ENCODE data around the gene SHISAL1.

The SHISAL1 gene

DNA sequence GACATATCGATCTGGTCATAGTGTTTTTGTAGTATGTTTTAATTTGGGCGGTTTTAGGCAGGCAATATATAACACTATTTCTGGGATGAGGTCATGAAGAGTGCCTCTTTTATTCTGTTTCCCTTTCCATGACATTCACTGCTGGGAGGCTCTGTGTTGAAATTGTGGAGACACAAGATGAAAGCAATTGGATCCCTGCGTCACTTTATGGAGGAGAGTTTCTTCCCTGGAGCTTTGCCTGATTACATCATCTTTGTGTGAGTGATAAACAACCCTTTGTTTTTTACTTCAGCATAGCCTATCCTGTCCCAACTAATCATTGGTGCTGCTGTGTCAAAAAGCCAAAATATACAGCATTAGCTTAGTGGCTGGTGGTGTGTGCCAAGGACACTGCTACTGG, 83.4 kb downstream of the SHISAL1 start:
- H3K79me2 ChIP-seq (ENCODE audit: low read length) = no peaks in the 10 kb centered on the region
- H3K9me2 ChIP-seq (replicated peaks; ENCODE audit: insufficient read depth, low read length) = no peaks in the 10 kb centered on the region
- H3F3A ChIP-seq (ENCODE audit: insufficient read depth, low read length) = no peaks in the 10 kb centered on the region
- DNase-seq = no peak
- H3K4me2 ChIP-seq (ENCODE audit: low read depth, low read length) = no peak overlapping the region
- no peaks in the 10 kb centered on the region for H4K20me1 ChIP-seq (ENCODE audit: insufficient read depth, low read length)
- H3K9ac ChIP-seq (ENCODE audit: low read length) = no peak overlapping the region
- no peak overlapping the region for H2AFZ ChIP-seq (ENCODE audit: low read length)
- H3K9me3 ChIP-seq (replicated peaks; ENCODE audit: insufficient read depth, low read length) = no peaks in the 10 kb centered on the region
- H3K4me1 ChIP-seq (ENCODE audit: low read length) = no peaks in the 10 kb centered on the region
- H3K27ac ChIP-seq (ENCODE audit: low read length) = no peak overlapping the region
- TF ChIP-seq EZH2 (optimal IDR thresholded peaks at IDR 0.05; ENCODE audit: low read depth, low read length) (no peak), EZH2phosphoT487 (IDR thresholded peaks at IDR 0.05; ENCODE audit: low read length) (no peak)
- TF ChIP-seq, protein P1, sequence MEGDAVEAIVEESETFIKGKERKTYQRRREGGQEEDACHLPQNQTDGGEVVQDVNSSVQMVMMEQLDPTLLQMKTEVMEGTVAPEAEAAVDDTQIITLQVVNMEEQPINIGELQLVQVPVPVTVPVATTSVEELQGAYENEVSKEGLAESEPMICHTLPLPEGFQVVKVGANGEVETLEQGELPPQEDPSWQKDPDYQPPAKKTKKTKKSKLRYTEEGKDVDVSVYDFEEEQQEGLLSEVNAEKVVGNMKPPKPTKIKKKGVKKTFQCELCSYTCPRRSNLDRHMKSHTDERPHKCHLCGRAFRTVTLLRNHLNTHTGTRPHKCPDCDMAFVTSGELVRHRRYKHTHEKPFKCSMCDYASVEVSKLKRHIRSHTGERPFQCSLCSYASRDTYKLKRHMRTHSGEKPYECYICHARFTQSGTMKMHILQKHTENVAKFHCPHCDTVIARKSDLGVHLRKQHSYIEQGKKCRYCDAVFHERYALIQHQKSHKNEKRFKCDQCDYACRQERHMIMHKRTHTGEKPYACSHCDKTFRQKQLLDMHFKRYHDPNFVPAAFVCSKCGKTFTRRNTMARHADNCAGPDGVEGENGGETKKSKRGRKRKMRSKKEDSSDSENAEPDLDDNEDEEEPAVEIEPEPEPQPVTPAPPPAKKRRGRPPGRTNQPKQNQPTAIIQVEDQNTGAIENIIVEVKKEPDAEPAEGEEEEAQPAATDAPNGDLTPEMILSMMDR (IDR thresholded peaks at IDR 0.05; ENCODE audit: low read length) = no peak
- H3K27me3 ChIP-seq (replicated peaks; ENCODE audit: insufficient read depth, low read length) = peaks cover 46% of the 10 kb centered on the region
- no peaks in the 10 kb centered on the region for H3K36me3 ChIP-seq (replicated peaks; ENCODE audit: insufficient read depth, low read length)
- no peak overlapping the region for H3K4me3 ChIP-seq (ENCODE audit: low read length)

GRCh38 chr22:44225812-44226211, 86.9 kb downstream of the SHISAL1 start:
- no peak for DNase-seq
- no peaks in the 10 kb centered on the region for H4K20me1 ChIP-seq (ENCODE audit: insufficient read depth, low read length)
- peaks cover 79% of the 10 kb centered on the region for H3K27me3 ChIP-seq (replicated peaks; ENCODE audit: insufficient read depth, low read length)
- H3F3A ChIP-seq (ENCODE audit: insufficient read depth, low read length) = no peaks in the 10 kb centered on the region
- no peak overlapping the region for H3K9ac ChIP-seq (ENCODE audit: low read length)
- no peak overlapping the region for H3K4me2 ChIP-seq (ENCODE audit: low read depth, low read length)
- no peaks in the 10 kb centered on the region for H3K4me1 ChIP-seq (ENCODE audit: low read length)
- H3K4me3 ChIP-seq (ENCODE audit: low read length) = no peak overlapping the region
- H3K36me3 ChIP-seq (replicated peaks; ENCODE audit: insufficient read depth, low read length) = no peaks in the 10 kb centered on the region
- no peak overlapping the region for H3K27ac ChIP-seq (ENCODE audit: low read length)
- H3K9me3 ChIP-seq (replicated peaks; ENCODE audit: insufficient read depth, low read length) = no peaks in the 10 kb centered on the region
- no peak overlapping the region for H2AFZ ChIP-seq (ENCODE audit: low read length)
- TF ChIP-seq, protein P1 (IDR thresholded peaks at IDR 0.05; ENCODE audit: low read length) = no peak
- TF ChIP-seq EZH2 (optimal IDR thresholded peaks at IDR 0.05; ENCODE audit: low read depth, low read length) (no peak), EZH2phosphoT487 (IDR thresholded peaks at IDR 0.05; ENCODE audit: low read length) (no peak)
- H3K9me2 ChIP-seq (replicated peaks; ENCODE audit: insufficient read depth, low read length) = no peaks in the 10 kb centered on the region
- no peaks in the 10 kb centered on the region for H3K79me2 ChIP-seq (ENCODE audit: low read length)

DNA sequence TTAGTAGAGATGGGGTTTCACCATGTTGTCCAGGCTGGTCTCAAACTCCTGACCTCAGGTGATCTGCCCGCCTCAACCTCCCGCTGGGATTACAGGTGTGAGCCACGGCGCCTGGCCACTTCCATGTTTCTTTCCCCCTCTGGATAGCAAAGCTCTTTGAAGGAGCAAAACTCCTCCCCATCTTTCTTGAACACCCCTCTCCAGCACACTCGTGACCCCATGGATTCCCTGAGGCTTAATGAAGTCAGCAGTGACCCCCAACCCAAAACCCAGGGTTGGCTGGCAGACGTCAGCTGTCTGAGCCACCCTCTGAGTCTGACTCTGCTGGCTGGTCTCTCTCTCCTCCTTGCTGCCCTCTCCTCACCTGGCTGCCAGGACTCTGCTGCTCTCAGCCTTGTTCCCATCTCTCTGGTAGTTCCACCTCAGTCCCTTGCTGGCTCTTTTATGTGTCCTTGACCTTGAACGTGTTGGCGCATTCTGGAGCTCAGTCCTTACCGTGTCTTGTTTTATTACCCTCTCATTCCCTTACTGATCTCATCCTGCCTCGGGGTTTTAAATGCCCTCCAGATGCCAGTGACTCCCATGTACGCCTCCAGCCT, 87.6 kb downstream of the SHISAL1 start:
- Histone ChIP-seq H3K9me3 (replicated peaks; ENCODE audit: insufficient read depth, low read length) (no peaks in the 10 kb centered on the region), H3K36me3 (replicated peaks; ENCODE audit: insufficient read depth, low read length) (no peaks in the 10 kb centered on the region), H3K4me2 (ENCODE audit: low read depth, low read length) (no peak overlapping the region), H3F3A (ENCODE audit: insufficient read depth, low read length) (no peaks in the 10 kb centered on the region), H3K4me3 (ENCODE audit: low read length) (no peak overlapping the region), H3K9ac (ENCODE audit: low read length) (no peak overlapping the region), H2AFZ (ENCODE audit: low read length) (no peak overlapping the region), H4K20me1 (ENCODE audit: insufficient read depth, low read length) (no peaks in the 10 kb centered on the region), H3K4me1 (ENCODE audit: low read length) (no peaks in the 10 kb centered on the region), H3K79me2 (ENCODE audit: low read length) (no peaks in the 10 kb centered on the region), H3K27me3 (replicated peaks; ENCODE audit: insufficient read depth, low read length) (peaks cover 81% of the 10 kb centered on the region), H3K9me2 (replicated peaks; ENCODE audit: insufficient read depth, low read length) (no peaks in the 10 kb centered on the region), H3K27ac (ENCODE audit: low read length) (no peak overlapping the region)
- no peak for DNase-seq
- TF ChIP-seq EZH2phosphoT487 (IDR thresholded peaks at IDR 0.05; ENCODE audit: low read length) (no peak), EZH2 (optimal IDR thresholded peaks at IDR 0.05; ENCODE audit: low read depth, low read length) (no peak)
- TF ChIP-seq, protein P1 (IDR thresholded peaks at IDR 0.05; ENCODE audit: low read length) = no peak
